Measurements from ENCODE around the gene CIB4.

Gene CIB4

DNA sequence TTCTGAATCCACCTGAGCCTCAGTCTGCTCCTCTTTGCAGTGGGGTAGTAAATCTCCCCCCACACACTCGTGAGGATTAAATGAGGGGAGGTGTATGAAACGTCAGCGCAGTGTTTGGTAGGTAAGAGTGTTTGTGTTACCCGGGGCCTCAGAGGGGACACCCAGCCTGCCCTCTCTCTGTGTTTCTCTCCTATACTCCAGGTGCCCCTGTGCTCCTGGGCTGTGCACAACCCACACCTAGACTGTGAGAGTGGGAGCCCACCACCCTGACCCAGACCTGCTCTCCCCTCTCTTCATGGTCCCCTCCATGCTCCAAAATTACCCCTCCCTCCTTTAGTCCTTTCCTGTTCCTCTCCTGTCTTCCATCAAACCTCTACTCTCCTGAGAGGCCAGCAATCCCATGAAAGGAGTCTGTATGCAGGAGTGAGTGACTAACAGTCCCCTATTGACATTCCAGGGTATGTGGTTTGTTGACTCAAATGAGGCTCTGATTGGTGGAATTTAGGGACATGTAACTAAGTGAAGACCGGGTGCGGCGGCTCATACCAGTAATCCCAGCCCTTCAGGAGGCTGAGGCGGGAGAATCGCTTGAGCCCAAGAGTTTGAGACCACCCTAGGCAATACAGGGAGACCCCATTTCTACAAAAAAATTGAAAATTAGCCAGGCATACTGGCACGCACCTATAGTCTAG is 10.4 kb downstream of the CIB4 start:
- 74% methylated on average over 8 of the region's 10 CpGs for WGBS
- Histone ChIP-seq H3K9ac (ENCODE audit: low read depth, low read length) (no peak overlapping the region), H3K4me1 (ENCODE audit: insufficient read depth, low read length) (no peaks in the 10 kb centered on the region), H3K27ac (ENCODE audit: low read depth, low read length) (no peak overlapping the region), H3K27me3 (ENCODE audit: insufficient read depth, low read length) (no peaks in the 10 kb centered on the region), H3K36me3 (ENCODE audit: insufficient read depth, low read length) (no peaks in the 10 kb centered on the region), H3K9me3 (ENCODE audit: insufficient read depth, low read depth, low read length) (no peaks in the 10 kb centered on the region), H3K4me3 (ENCODE audit: low read length) (no peak overlapping the region)

- Histone ChIP-seq H3K27ac (ENCODE audit: low read depth, low read length) (no peak overlapping the region), H3K9me3 (ENCODE audit: insufficient read depth, low read depth, low read length) (no peaks in the 10 kb centered on the region), H3K27me3 (ENCODE audit: insufficient read depth, low read length) (no peaks in the 10 kb centered on the region), H3K9ac (ENCODE audit: low read depth, low read length) (no peak overlapping the region), H3K36me3 (ENCODE audit: insufficient read depth, low read length) (no peaks in the 10 kb centered on the region), H3K4me1 (ENCODE audit: insufficient read depth, low read length) (no peaks in the 10 kb centered on the region), H3K4me3 (ENCODE audit: low read length) (no peak overlapping the region)
- 95% methylated on average over 4 of the region's 4 CpGs for WGBS
These were observed 10.9 kb downstream of the CIB4 start for GRCh38 chr2:26630235-26630634.

GRCh38 chr2:26629751-26630150 is 11.4 kb downstream of the CIB4 start:
- H3K4me3 ChIP-seq (ENCODE audit: low read length): no peak overlapping the region
- no peaks in the 10 kb centered on the region for H3K9me3 ChIP-seq (ENCODE audit: insufficient read depth, low read depth, low read length)
- no peak overlapping the region for H3K27ac ChIP-seq (ENCODE audit: low read depth, low read length)
- 93% methylated on average over 10 of the region's 10 CpGs for WGBS
- H3K4me1 ChIP-seq (ENCODE audit: insufficient read depth, low read length): no peaks in the 10 kb centered on the region
- no peak overlapping the region for H3K9ac ChIP-seq (ENCODE audit: low read depth, low read length)
- H3K36me3 ChIP-seq (ENCODE audit: insufficient read depth, low read length): no peaks in the 10 kb centered on the region
- no peaks in the 10 kb centered on the region for H3K27me3 ChIP-seq (ENCODE audit: insufficient read depth, low read length)

DNA sequence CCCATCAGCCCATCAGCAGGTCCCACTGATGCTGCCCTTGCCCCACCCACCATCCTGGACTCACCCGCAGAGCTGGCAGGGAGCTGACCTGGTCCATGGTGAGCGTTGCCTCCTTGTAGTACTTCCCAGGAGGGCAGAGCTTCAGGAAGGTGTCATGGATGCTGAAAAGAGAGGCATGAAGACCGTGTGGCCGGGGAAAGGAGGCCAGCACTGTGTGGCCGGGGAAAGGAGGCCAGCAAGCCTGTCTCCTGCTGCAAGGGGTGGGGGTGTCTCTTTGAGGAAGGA is 11.9 kb downstream of the CIB4 start:
- Histone ChIP-seq H3K4me3 (ENCODE audit: low read length) (no peak overlapping the region), H3K4me1 (ENCODE audit: insufficient read depth, low read length) (no peaks in the 10 kb centered on the region), H3K9me3 (ENCODE audit: insufficient read depth, low read depth, low read length) (no peaks in the 10 kb centered on the region), H3K9ac (ENCODE audit: low read depth, low read length) (no peak overlapping the region), H3K27ac (ENCODE audit: low read depth, low read length) (no peak overlapping the region), H3K36me3 (ENCODE audit: insufficient read depth, low read length) (no peaks in the 10 kb centered on the region), H3K27me3 (ENCODE audit: insufficient read depth, low read length) (no peaks in the 10 kb centered on the region)
- WGBS: 92% methylated on average over 5 of the region's 5 CpGs

- Histone ChIP-seq H3K4me3 (ENCODE audit: low read length) (no peak overlapping the region), H3K9ac (ENCODE audit: low read depth, low read length) (no peak overlapping the region), H3K27ac (ENCODE audit: low read depth, low read length) (no peak overlapping the region), H3K9me3 (ENCODE audit: insufficient read depth, low read depth, low read length) (no peaks in the 10 kb centered on the region), H3K27me3 (ENCODE audit: insufficient read depth, low read length) (no peaks in the 10 kb centered on the region), H3K36me3 (ENCODE audit: insufficient read depth, low read length) (no peaks in the 10 kb centered on the region), H3K4me1 (ENCODE audit: insufficient read depth, low read length) (no peaks in the 10 kb centered on the region)
- WGBS: 90% methylated on average over 9 of the region's 9 CpGs
These were observed 12.4 kb downstream of the CIB4 start for GRCh38 chr2:26628561-26629345.

DNA sequence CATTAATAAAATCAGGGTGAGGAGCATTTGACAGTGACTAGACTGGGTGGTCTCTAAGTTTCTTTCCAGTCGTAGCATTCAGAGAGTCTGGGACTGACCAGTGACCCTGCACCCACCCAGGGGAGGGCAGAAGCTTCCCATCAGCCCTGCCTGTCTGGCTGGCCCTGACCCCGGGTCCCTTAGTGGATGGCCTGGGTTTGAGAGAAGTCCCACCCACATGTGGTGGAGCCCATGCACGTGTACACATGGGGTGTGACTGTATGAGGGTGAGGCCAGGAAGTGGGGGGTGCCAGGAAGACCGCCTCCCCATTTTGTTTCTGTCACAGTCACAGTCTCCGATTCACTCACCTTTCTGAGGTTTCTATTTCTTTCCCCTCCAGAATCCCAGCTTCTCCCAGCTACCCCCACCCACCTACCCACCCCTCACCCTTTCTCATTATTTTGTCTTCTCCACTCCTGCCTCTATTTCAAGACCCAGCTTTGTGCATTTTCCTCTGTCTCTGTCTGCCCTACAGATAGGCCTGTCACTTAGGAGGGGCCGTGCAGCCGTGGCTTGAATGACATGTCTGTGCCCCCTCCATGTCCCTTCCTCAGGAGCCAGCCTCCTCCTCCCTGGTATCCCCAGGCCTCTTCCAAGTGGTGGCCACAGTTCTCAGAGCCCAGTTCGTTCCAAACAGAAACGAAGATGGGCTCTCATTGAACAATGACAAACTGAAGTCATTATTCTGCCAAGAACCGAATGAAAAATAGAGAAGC is 13.6 kb downstream of the CIB4 start:
- no peaks in the 10 kb centered on the region for H3K36me3 ChIP-seq (ENCODE audit: insufficient read depth, low read length)
- H3K27ac ChIP-seq (ENCODE audit: low read depth, low read length): no peak overlapping the region
- H3K27me3 ChIP-seq (ENCODE audit: insufficient read depth, low read length): no peaks in the 10 kb centered on the region
- no peak overlapping the region for H3K4me3 ChIP-seq (ENCODE audit: low read length)
- no peaks in the 10 kb centered on the region for H3K4me1 ChIP-seq (ENCODE audit: insufficient read depth, low read length)
- 88% methylated on average over 10 of the region's 10 CpGs for WGBS
- no peak overlapping the region for H3K9ac ChIP-seq (ENCODE audit: low read depth, low read length)
- no peaks in the 10 kb centered on the region for H3K9me3 ChIP-seq (ENCODE audit: insufficient read depth, low read depth, low read length)

DNA sequence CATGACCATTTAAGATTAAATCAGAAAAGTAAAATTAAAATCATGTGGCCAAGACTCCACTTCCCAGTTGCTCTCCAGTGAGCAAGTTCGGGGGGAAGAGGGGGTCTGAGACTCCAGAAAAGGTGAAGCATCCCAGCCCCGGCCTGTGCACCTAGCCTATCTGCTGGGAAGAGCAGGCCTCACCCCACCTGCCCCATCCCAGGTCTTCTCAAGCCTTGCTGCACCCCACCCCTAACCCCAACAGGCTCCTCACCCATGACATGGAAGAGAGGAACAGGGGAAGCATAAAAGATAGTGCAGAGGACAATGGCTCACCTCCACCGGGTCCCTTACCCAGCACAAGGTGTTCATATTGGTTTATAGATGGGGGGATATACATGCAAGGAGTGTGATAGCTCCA is 14.6 kb downstream of the CIB4 start:
- Histone ChIP-seq H3K9me3 (ENCODE audit: insufficient read depth, low read depth, low read length) (no peaks in the 10 kb centered on the region), H3K4me1 (ENCODE audit: insufficient read depth, low read length) (no peaks in the 10 kb centered on the region), H3K9ac (ENCODE audit: low read depth, low read length) (no peak overlapping the region), H3K36me3 (ENCODE audit: insufficient read depth, low read length) (no peaks in the 10 kb centered on the region), H3K4me3 (ENCODE audit: low read length) (no peak overlapping the region), H3K27ac (ENCODE audit: low read depth, low read length) (no peak overlapping the region), H3K27me3 (ENCODE audit: insufficient read depth, low read length) (no peaks in the 10 kb centered on the region)
- 96% methylated on average over 3 of the region's 3 CpGs for WGBS

- Histone ChIP-seq H3K27ac (ENCODE audit: low read depth, low read length) (no peak overlapping the region), H3K4me1 (ENCODE audit: insufficient read depth, low read length) (no peaks in the 10 kb centered on the region), H3K9ac (ENCODE audit: low read depth, low read length) (no peak overlapping the region), H3K27me3 (ENCODE audit: insufficient read depth, low read length) (peaks cover 19% of the 10 kb centered on the region), H3K9me3 (ENCODE audit: insufficient read depth, low read depth, low read length) (no peaks in the 10 kb centered on the region), H3K36me3 (ENCODE audit: insufficient read depth, low read length) (no peaks in the 10 kb centered on the region), H3K4me3 (ENCODE audit: low read length) (no peak overlapping the region)
- WGBS: 73% methylated on average over 19 of the region's 19 CpGs
These were observed 17.3 kb downstream of the CIB4 start for GRCh38 chr2:26623541-26624495.

DNA sequence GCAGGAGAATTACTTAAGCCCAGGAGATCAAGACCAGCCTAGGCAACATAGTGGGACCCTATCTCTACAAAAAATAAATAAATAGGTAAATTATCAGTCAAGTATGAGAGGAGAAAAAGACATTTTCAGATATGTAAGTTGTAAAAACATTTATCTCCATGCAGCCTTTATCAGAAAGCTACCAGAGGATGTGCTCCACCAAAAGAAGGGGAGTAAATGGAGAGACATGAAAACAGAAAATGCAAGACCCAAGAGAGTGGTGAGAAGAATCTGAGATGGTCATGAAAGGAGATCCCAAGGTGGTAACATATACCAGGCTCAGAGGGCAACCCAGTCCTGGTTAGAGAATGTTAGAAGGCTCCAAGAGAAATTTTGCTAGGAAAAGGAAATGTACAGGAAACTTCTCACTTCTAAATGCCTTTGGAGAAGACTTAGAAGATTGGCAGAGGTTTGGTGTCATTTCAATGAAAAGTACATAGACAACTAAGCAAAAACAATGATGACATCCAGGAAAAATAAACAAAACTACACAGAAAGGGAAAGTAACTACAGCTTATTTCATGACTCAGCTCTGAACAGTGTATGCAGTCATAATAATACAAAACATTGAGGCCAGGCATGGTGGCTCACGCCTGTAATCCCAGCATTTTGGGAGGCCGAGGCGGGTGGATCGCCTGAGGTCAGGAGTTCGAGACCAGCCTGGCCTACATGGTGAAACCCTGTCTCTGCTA is 19.5 kb downstream of the CIB4 start:
- Histone ChIP-seq H3K36me3 (ENCODE audit: insufficient read depth, low read length) (no peaks in the 10 kb centered on the region), H3K9ac (ENCODE audit: low read depth, low read length) (no peak overlapping the region), H3K4me1 (ENCODE audit: insufficient read depth, low read length) (no peaks in the 10 kb centered on the region), H3K9me3 (ENCODE audit: insufficient read depth, low read depth, low read length) (no peaks in the 10 kb centered on the region), H3K4me3 (ENCODE audit: low read length) (no peak overlapping the region), H3K27ac (ENCODE audit: low read depth, low read length) (no peak overlapping the region), H3K27me3 (ENCODE audit: insufficient read depth, low read length) (peaks cover 31% of the 10 kb centered on the region)
- 95% methylated on average over 5 of the region's 5 CpGs for WGBS

DNA sequence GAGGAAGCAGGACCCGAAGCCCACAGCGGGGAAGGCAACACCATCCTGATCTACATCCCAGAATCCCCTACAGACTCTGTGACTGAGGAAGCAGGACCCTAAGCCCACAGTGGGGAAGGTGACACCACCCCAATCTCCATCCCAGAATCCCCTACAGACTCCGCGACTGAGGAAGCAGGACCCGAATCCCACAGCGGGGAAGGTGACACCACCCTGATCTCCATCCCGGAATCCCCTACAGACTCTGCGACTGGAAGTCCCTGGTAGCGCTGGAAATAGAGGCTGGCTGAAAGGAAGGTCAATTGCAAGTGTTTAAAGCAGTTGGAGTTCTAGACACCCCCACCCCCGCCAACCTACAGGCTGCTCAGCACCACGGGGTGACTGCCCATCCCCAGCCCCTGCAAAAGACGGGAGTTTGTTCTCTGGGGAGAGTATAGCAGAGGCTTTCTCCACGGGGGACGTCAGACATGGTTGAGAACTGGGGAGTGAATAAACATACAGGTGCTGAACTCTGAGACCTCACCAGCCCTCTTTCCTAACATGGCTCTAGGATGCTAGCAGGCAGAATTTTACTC is 21.0 kb downstream of the CIB4 start:
- WGBS: 42% methylated on average over 12 of the region's 14 CpGs
- H3K4me3 ChIP-seq (ENCODE audit: low read length): no peak overlapping the region
- no peak overlapping the region for H3K9ac ChIP-seq (ENCODE audit: low read depth, low read length)
- no peaks in the 10 kb centered on the region for H3K36me3 ChIP-seq (ENCODE audit: insufficient read depth, low read length)
- no peak overlapping the region for H3K27ac ChIP-seq (ENCODE audit: low read depth, low read length)
- 0 out of 2 replicates have a peak, but pooled peaks cover 6% of the 10 kb centered on the region for H3K4me1 ChIP-seq (ENCODE audit: insufficient read depth, low read length)
- peaks cover 31% of the 10 kb centered on the region for H3K27me3 ChIP-seq (ENCODE audit: insufficient read depth, low read length)
- H3K9me3 ChIP-seq (ENCODE audit: insufficient read depth, low read depth, low read length): no peaks in the 10 kb centered on the region

Data from HUES64 (cell line).